Measurements from ENCODE around the gene STARD3. TPM values are rescaled to one million over a fixed set of nuclear protein-coding genes. Genes with fewer than 3 reads are reported as not detected.

Gene STARD3
- total RNA-seq, 1 experiment from 2014 or later: 22.7 TPM

DNA sequence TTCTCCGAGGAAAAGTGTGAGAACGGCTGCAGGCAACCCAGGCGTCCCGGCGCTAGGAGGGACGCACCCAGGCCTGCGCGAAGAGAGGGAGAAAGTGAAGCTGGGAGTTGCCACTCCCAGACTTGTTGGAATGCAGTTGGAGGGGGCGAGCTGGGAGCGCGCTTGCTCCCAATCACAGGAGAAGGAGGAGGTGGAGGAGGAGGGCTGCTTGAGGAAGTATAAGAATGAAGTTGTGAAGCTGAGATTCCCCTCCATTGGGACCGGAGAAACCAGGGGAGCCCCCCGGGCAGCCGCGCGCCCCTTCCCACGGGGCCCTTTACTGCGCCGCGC lies 62.8 kb downstream of the STARD3 start, which contains the start of gene ERBB2:
Gene ERBB2 (plus strand): TSS at position 247 of the 330 bp plus-strand sequence. CDS start 175 bp downstream, outside the sequence.
- Histone ChIP-seq H3K9me3 (replicated peaks) (no peaks in the 10 kb centered on the region), H3K4me3 (peak within 1 kb of the TSS; percentile 61), H3K36me3 (no peaks in the 10 kb centered on the region), H3K4me1 (peaks cover 4% of the 10 kb centered on the region; the same call in 1 of the 2 replicates), H3K27ac (no peak within 1 kb of the TSS), H3K27me3 (no peaks in the 10 kb centered on the region)
- DNase-seq: peak; percentile 35 to 44

DNA sequence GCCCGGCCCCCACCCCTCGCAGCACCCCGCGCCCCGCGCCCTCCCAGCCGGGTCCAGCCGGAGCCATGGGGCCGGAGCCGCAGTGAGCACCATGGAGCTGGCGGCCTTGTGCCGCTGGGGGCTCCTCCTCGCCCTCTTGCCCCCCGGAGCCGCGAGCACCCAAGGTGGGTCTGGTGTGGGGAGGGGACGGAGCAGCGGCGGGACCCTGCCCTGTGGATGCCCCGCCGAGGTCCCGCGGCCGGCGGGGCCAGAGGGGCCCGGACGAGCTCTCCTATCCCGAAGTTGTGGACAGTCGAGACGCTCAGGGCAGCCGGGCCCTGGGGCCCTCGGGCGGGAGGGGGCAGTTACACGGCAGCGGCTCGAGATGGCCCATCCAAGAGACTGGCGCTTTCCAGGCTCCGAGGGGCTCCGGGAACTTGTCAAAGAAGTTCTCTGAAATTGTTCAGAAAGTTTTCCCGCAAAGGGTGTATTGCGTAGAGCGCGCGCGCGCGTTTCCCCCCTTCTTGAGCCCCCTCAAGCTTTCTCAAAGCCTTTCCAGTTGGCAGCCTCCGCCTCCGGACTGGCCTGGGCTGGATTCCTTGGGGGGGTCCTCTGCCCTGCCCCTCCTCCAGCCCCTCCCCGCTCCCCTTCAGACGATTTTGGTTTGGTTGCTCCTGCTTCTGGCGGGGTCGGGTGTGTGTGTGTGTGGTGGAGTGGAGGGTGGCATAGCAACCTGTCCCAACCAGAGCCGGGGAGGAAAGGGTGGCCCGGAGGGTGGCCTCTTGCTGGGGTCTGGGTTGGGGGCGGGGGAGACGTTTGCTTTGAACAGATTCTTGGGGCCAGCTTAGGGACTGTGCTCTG lies 63.4 kb downstream of the STARD3 start:
- peaks cover 4% of the 10 kb centered on the region; the same call in 1 of the 2 replicates for H3K4me1 ChIP-seq
- no peaks in the 10 kb centered on the region for H3K36me3 ChIP-seq
- peak overlapping the region; percentile 61 for H3K4me3 ChIP-seq
- H3K27ac ChIP-seq: no peak overlapping the region
- DNase-seq: no peak
- H3K9me3 ChIP-seq (replicated peaks): no peaks in the 10 kb centered on the region
- H3K27me3 ChIP-seq: no peaks in the 10 kb centered on the region

DNA sequence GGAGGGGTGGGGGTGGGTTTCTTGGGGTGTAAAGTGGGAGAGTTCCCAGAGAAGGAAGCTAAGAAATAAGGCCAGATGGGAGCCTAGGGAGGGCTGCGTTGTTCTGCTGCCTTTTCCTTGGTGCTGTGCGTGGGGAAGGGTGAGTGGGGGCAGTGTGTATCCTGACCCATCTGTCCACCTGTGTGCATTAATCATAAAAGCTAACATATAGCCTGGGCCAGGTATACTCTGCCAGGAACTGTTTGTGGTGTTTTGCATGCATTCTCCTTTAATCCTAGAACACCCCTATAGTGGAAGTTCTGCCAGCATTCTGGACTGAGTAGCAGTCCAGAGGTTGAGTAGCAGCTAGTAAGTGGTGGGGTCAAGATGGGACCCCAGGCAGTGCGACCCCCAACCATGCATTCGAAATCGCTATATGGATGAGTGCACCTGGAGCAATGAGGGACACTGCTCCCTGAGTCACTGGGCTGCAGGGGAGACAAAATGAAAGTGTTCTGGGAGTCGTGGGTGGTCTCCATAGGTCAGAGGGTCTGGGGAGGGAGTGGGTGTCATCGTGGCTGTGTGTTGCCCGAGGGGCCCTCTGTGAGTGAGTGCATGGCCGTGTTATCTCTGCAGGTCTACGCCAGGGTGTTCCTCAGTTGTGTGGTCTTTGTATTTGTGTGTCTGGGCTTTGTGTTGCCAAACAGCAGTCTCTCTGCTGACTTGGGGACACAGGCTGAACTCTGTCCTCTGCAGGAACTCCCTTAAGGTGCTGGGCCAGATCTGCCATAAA lies 64.3 kb downstream of the STARD3 start:
- Histone ChIP-seq H3K27ac (no peak overlapping the region), H3K27me3 (no peaks in the 10 kb centered on the region), H3K4me1 (peaks cover 4% of the 10 kb centered on the region; the same call in 1 of the 2 replicates), H3K36me3 (no peaks in the 10 kb centered on the region), H3K4me3 (no peak overlapping the region), H3K9me3 (replicated peaks) (no peaks in the 10 kb centered on the region)
- DNase-seq: no peak

DNA sequence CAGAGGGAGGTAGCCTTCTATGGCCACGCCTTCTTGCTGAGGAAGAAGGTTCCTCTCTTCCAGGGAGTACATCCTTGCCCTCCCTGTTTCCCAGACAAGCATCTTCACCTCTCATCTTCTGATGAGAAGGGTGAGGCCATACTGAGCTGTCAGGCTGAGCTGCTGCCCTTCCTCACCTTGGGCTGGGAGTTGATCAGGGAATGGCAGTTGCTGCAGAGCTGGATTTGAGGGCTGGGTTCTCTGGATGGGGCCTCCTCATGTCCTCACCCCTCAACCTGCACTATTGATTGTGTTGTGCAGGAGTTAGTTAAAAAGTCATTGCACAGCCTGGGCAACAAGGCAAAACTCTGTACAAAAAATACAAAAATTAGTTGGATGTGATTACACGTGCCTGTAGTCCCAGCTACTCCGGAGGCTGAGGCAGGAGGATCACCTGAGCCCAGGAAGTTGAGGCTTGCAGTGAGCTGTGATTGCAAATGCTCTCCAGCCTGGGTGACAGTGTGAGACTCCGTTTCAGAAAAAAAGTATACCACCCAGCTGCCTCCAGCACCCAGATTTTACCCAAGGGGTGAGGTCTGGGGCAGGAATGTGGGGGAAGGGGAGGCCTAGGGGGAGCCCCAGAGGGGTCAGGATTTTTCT lies 65.0 kb downstream of the STARD3 start:
- Histone ChIP-seq H3K27me3 (no peaks in the 10 kb centered on the region), H3K9me3 (replicated peaks) (no peaks in the 10 kb centered on the region), H3K4me3 (no peak overlapping the region), H3K27ac (no peak overlapping the region), H3K4me1 (peaks cover 4% of the 10 kb centered on the region; the same call in 1 of the 2 replicates), H3K36me3 (no peaks in the 10 kb centered on the region)
- DNase-seq: no peak

GRCh38 chr17:39702901-39703893 lies 66.3 kb downstream of the STARD3 start:
- Histone ChIP-seq H3K4me1 (peaks cover 4% of the 10 kb centered on the region; the same call in 1 of the 2 replicates), H3K4me3 (no peak overlapping the region), H3K27me3 (no peaks in the 10 kb centered on the region), H3K36me3 (no peaks in the 10 kb centered on the region), H3K9me3 (replicated peaks) (no peaks in the 10 kb centered on the region), H3K27ac (no peak overlapping the region)
- DNase-seq: no peak

GRCh38 chr17:39703913-39704312 lies 67.0 kb downstream of the STARD3 start:
- Histone ChIP-seq H3K27me3 (no peaks in the 10 kb centered on the region), H3K4me1 (peaks cover 4% of the 10 kb centered on the region; the same call in 1 of the 2 replicates), H3K9me3 (replicated peaks) (no peaks in the 10 kb centered on the region), H3K36me3 (no peaks in the 10 kb centered on the region), H3K27ac (no peak overlapping the region), H3K4me3 (no peak overlapping the region)
- DNase-seq: no peak

GRCh38 chr17:39704821-39705551 lies 68.0 kb downstream of the STARD3 start:
- no peak for DNase-seq
- Histone ChIP-seq H3K9me3 (replicated peaks) (no peaks in the 10 kb centered on the region), H3K4me3 (no peak overlapping the region), H3K27ac (no peak overlapping the region), H3K36me3 (no peaks in the 10 kb centered on the region), H3K4me1 (peaks cover 4% of the 10 kb centered on the region; the same call in 1 of the 2 replicates), H3K27me3 (no peaks in the 10 kb centered on the region)

DNA sequence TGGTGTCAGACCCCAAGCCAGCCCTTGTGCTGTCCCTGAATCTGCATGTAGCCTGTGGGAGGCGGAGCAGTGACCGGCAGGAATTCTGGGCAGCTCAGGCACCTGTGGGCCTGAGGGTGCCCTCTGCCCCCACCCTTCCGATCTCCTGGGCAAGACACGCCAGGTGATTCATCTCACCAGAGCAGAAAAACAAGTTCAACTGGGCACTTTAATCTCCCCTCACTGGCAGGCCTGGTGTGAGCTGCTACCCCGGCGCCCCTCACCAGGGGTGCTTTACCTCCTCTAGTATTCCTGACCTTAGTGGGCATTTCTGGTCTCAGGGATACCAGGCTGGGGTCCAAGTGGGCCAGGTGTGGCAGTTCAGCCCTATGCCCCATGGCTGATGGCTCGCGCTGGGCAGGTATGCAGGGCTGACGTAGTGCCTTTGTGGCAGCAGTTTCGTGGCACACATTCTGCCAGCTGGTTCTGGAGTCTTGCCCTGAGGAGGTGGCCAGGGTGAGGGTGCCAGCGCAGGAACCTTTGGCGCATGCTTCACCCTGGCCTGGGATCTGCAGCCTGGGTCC lies 68.9 kb downstream of the STARD3 start:
- Histone ChIP-seq H3K4me3 (no peak overlapping the region), H3K9me3 (replicated peaks) (no peaks in the 10 kb centered on the region), H3K27ac (no peak overlapping the region), H3K36me3 (no peaks in the 10 kb centered on the region), H3K4me1 (peaks cover 4% of the 10 kb centered on the region; the same call in 1 of the 2 replicates), H3K27me3 (no peaks in the 10 kb centered on the region)
- DNase-seq: no peak

- no peak overlapping the region for H3K4me3 ChIP-seq
- H3K27ac ChIP-seq: no peak overlapping the region
- H3K27me3 ChIP-seq: no peaks in the 10 kb centered on the region
- H3K4me1 ChIP-seq: peaks cover 4% of the 10 kb centered on the region; the same call in 1 of the 2 replicates
- no peaks in the 10 kb centered on the region for H3K9me3 ChIP-seq (replicated peaks)
- H3K36me3 ChIP-seq: no peaks in the 10 kb centered on the region
- no peak for DNase-seq
Observed at GRCh38 chr17:39706383-39706782, 69.4 kb downstream of the STARD3 start.

DNA sequence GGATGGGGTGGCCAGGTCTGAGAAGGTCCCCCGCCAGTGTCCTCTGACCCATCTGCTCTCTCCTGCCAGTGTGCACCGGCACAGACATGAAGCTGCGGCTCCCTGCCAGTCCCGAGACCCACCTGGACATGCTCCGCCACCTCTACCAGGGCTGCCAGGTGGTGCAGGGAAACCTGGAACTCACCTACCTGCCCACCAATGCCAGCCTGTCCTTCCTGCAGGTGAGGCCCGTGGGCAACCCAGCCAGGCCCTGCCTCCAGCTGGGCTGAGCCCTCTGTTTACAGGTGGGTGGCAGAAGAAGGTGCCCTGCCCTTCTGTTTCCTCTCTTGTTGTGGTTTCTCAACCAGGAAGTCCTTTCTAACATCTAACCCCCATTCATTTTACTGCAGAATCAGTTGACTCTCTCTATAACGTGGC lies 70.0 kb downstream of the STARD3 start:
- H3K27me3 ChIP-seq: no peaks in the 10 kb centered on the region
- H3K4me1 ChIP-seq: peaks cover 4% of the 10 kb centered on the region; the same call in 1 of the 2 replicates
- H3K36me3 ChIP-seq: no peaks in the 10 kb centered on the region

DNA sequence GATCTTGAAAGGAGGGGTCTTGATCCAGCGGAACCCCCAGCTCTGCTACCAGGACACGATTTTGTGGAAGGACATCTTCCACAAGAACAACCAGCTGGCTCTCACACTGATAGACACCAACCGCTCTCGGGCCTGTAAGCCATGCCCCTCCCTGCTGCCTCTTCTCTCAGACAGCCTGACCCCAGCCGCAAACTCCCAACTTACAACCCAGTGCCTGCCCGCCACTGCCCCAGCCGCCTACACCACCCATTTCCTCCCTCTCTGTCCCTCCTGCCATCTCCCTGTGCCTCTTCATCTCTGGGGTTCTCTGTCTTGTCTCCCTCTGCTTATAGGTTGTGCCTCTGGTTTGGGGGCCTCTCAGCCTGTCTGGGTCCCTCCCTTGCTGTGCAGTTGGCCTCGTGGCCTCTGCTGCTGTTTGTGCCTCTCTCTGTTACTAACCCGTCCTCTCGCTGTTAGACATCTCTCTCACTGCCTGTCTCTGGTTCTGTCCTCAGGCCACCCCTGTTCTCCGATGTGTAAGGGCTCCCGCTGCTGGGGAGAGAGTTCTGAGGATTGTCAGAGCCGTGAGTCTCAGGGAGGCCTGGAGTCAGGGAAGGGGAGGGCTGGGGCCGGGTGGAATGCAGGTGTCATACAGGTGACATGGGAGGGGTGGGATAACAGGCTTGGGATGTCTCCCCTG lies 72.5 kb downstream of the STARD3 start:
- Histone ChIP-seq H3K27me3 (no peaks in the 10 kb centered on the region), H3K27ac (no peak overlapping the region), H3K36me3 (no peaks in the 10 kb centered on the region)

More for the DNA sequence above, 70.0 kb downstream of the STARD3 start:
- Histone ChIP-seq H3K4me3 (no peak overlapping the region), H3K27ac (no peak overlapping the region), H3K9me3 (replicated peaks) (no peaks in the 10 kb centered on the region)
- no peak for DNase-seq

GRCh38 chr17:39709998-39710964 lies 73.3 kb downstream of the STARD3 start:
- H3K4me1 ChIP-seq: no peaks in the 10 kb centered on the region
- H3K36me3 ChIP-seq: no peaks in the 10 kb centered on the region
- H3K4me3 ChIP-seq: no peak overlapping the region
- no peak for DNase-seq
- H3K9me3 ChIP-seq (replicated peaks): no peaks in the 10 kb centered on the region
- no peaks in the 10 kb centered on the region for H3K27me3 ChIP-seq
- no peak overlapping the region for H3K27ac ChIP-seq

More for the DNA sequence above, 72.5 kb downstream of the STARD3 start:
- no peak for DNase-seq
- Histone ChIP-seq H3K9me3 (replicated peaks) (no peaks in the 10 kb centered on the region), H3K4me3 (no peak overlapping the region), H3K4me1 (no peaks in the 10 kb centered on the region)
